ENCODE results near the gene BDP1.

- no peak for TF ChIP-seq CTCF (IDR thresholded peaks at IDR 0.05)
- no peak for TF ChIP-seq POLR2A (IDR thresholded peaks at IDR 0.05)
- no peak for TF ChIP-seq EP300 (IDR thresholded peaks at IDR 0.05)
Measured at GRCh38 chr5:71586052-71586940, 130.8 kb downstream of the BDP1 start.
